ENCODE results near the gene UTS2R.
A peak's percentile ranks its signal among the peaks of the same experiment; 100 is the strongest.
"Not testable (repeated sequence)": the region's sequence is repeated elsewhere in the genome, so short reads cannot be mapped to it uniquely, and the experiment has no call there.

UTS2R gene

DNA sequence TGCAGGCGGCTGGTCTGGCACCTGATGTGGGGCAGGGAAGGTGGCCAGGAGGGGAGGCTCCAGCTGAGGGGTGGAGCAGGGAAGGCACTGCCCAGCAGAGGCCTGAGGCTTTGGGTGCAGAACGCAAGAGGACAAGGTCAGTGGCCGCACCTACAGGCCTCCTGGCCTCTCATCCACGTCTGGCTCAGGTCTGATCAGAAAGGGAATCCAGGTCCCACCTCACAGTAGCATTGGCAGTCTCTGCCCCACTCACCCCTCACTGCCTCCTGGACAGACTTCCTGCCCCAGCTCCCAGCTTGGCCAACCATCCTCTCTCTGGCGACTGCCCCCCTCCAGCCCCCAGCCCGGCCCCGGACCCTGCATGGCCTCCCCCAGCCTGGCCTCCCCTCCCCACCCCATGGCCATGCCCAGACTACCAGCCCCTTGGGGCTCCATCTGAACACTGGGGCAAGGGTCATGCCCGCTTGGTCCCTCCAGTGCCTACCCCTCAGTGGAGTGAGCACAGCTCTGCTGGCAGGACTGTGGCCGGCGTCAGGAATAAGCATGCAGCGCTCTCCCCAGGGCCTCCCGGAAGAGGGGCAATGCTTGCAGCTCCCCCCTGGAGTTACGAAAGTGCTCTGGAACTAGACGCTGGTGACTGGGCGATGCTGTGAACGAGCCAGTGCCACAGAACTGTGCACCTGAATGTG is 4.6 kb downstream of the UTS2R start:
- DNase-seq: no peak

- DNase-seq: not testable (repeated sequence)
Observed at GRCh38 chr17:82377294-82377693, 5.7 kb downstream of the UTS2R start.

GRCh38 chr17:82377924-82378740 is 6.6 kb downstream of the UTS2R start:
- no peak for DNase-seq

DNA sequence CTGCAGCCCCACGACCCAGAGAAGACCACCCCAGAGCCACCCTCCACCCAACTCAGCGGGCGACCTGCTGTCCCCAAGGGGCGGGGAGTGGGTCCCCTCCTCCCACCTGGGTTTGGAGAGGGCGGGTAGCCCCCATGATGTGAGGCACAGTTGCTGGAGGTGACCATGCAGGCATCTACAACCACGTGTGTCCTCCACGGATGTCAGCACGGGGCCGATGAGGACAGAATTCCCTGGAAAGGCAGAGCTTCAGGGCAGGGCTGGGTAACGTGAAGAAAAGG is 7.1 kb downstream of the UTS2R start:
- DNase-seq: no peak

- peak; percentile 43 for DNase-seq
Observed at GRCh38 chr17:82380860-82381702, 9.5 kb downstream of the UTS2R start.

GRCh38 chr17:82381703-82382009 is 10.1 kb downstream of the UTS2R start:
- DNase-seq: not testable (repeated sequence)

DNA sequence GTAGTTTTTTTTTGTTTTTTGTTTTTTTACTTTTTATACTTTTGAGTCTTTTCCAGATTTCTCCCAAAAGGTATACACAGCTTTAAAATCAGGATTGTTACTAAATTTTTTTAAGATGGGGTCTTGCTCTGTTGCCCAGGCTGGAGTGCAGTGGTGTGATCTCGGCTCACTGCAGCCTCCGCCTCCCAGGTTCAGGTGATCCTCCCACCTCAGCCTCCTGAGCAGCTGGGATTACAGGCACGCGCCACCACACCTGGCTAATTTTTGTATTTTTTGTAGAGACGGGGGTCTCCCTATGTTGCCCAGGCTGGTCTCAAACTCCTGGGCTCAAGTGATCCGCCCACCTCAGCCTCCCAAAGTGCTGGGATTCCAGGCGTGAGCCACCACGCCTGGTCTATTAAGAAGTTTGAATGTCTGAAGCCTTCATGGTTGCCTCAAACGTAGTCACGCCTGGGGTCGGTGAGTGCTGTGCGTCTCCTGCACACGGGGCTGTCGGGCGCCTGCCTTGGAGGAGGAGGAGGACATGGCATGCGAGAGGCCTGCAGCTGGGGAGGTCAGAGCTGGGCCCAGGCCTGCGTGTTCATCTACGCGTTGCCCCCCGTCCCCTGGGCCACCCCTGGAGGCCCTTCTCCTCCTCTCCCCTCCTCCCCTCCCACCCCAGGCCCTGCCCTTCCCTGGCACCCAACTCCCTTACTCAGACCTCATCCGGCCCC is 10.8 kb downstream of the UTS2R start:
- not testable (repeated sequence) for DNase-seq

- DNase-seq: no peak
Observed at GRCh38 chr17:82382933-82383255, 11.3 kb downstream of the UTS2R start.

- no peak for DNase-seq
Observed at GRCh38 chr17:82383411-82383810, 11.8 kb downstream of the UTS2R start.

- DNase-seq: no peak
Observed at GRCh38 chr17:82384051-82384729, 12.6 kb downstream of the UTS2R start.

DNA sequence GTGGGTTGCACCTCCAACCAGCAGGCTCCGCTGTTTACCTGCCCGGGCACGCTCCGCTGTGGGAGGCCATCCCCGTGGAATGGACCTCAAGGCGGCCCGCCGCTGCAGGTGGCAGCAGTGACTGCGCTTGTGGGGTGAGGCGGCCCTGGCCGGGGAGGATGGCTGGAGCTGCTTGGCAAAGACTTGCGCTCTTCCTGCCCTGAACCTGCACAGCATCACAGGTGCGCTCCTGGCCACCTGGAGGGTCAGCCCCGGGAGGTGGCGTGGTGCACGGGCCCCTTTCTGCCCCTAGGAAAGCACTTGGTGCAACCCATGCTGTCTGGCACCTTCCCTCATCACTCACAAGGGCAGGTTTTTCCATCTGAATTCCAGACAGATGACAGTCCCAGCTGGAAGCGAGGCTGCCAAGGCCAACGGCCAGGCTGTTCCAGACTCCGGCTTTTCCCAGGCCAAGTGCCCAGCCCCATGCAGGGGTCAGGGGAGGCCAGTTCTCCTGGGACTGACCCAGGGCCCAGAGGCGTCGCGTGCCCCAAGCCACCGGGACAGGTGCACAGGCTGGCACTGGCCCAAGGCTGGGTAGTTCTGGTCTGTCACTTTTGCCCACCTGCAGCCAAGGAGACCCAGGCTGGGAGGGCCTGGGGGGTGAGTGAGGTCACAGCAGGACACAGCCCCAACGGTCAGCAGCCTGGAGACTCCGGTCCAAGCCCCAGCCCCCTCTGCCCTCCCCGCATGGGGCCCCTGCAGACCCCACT is 13.3 kb downstream of the UTS2R start:
- DNase-seq: peak; percentile 77

DNA sequence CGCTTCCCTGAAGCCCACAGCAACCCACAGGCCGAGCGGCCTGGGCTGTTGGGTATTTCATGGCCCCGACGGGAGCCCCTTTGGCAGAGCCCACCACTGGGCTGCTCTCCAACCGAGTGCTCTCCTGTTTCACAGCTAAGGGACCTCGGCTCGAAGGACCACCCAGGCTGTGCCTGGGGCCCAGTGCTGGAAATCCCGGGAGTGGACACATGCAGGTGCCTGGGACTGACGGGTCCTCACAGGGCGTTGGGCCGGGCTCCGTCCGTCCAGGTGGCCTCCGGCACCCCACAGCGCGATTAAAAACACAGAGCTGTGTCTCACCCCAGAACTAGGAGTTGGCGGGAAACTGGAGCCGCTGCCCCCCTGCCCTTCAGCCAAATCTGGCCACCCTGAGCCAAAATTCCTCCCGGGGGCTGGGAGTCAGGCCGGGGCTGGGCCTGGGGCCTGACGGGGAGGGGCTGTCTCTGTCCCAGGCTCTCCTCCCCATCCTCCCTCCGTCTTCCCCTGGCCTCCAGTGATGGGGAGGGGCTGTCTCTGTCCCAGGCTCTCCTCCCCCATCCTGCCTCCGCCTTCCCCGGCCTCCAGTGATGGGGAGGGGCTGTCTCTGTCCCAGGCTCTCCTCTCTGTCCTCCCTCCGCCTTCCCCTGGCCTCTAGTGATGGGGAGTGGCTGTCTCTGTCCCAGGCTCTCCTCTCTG is 14.1 kb downstream of the UTS2R start:
- no peak for DNase-seq

DNA sequence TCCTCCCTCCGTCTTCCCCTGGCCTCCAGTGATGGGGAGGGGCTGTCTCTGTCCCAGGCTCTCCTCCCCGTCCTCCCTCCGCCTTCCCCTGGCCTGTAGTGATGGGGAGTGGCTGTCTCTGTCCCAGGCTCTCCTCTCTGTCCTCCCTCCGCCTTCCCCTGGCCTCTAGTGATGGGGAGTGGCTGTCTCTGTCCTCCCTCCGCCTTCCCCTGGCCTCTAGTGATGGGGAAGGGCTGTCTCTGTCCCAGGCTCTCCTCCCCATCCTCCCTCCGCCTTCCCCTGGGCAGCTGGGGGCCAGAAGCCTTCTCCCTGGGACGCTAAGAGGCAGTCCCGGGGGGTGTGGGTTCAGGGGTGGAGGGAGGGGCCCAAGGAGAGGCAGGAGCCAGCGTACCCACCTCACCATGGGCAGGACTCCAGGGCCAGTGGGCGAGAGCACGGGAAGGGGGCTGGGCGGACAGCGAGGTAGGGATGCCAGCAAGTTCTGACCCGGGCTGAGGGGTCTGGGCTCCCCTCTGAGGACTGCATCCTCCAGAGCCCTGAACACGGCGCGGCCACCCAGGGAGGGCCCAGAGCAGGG is 14.8 kb downstream of the UTS2R start:
- DNase-seq: no peak

DNA sequence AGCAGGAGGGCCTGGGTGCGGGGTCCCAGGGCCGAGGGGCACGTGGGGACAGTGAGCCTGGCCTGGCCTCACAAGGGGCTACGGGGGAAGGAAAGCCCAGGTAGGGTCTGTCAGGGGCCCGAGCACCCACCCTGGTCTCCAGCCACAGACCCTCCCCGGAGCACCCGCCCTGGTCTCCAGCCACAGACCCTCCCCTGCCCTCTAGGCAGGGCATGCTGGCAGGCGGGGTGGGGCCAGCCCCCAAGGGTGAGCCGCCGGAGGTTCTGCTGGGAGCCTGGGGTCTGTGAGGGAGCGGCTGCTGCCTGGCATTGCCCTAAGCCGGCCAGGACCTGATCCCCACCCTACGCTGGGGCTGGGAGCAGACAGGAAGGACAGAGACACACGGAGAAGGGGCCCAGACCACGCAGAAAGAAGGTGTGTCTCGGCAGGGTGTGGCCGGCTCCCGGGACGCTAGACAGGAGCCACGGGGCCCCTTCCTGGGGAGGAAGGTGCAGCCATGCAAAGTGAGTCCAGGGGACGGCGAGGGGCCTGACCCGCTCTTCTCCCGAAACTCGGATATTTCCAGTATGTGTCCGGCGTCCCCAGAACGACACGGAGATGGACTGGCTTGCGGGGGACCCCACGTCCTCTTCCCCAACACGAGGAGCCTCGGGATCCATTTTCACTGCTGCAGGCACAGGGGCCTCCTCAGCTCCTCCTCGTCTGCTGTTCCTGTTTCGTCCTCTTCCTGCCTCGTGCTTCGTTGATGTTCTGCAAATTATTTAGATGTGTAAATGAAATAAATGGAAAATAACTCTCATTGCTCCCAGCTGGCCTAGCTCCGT is 15.5 kb downstream of the UTS2R start:
- DNase-seq: no peak

DNA sequence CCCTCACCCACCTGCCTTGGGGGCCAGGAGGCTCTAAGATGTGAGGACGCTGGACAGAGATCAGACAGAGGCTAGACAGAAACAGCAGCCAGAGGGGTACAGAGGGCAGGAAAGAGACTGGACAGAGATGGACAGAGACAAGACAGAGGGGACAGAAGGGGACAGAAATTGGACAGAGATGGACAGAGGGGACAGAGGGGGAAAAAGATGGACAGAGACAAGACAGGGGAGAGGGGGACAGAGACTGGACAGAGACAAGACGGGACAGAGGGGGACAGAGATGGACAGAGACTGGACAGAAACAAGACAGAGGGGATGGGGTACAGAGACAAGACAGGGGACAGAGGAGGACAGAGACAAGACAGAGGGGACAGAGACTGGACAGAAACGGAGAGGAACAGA is 16.1 kb downstream of the UTS2R start:
- DNase-seq: no peak

DNA sequence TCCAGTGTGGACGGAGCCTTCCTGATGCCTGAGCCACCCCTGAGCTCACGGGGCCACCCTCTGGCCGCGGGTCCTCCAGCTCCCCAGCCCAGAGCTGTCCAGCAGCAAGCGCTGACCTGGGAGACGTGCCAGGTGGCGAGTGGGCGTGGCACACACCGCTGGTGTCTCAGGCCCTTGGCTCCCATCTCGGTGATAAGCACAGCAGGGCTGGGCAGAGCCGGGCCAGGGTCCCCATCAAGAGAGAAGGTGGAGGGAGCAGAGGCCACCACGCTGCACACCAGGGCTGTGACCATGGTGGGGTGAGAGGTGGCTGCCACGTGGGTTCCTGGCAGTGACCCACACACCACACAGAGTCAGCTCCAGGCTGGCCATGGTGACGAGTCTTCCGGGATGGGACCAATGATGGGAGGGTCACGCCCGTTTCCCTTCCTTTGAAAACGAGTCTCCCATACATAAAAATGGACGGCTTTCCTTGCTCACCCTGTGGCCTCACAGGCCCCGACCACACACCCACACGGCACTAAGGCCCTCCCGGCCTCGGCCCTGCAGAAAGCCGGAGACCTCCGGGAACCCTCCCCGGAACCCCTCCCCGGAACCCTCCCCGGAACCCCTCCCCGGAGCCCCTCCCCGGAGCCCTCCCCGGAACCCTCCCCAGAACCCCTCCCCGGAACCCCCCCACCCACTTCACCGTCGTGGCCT is 16.8 kb downstream of the UTS2R start:
- no peak for DNase-seq

GRCh38 chr17:82388922-82389283 is 17.3 kb downstream of the UTS2R start:
- DNase-seq: no peak

DNA sequence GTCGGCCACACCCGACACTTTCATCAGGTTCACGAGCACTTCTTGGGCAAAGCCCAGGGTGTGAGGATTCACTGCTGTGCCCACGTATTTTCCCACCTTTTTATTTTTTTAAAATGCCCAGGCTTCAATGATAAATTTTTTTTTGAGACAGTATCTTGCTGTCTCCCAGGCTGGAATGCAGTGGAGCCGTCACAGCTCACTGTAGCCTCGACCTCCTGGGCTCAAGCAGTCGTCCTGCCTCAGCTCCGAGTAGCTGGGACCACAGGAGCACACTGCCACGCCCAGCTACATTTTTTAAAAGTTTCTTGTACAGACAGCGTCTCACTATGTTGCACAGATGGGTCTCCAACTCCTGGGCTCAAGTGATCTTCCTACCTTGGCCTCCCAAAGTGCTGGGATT is 17.8 kb downstream of the UTS2R start:
- no peak for DNase-seq

DNA sequence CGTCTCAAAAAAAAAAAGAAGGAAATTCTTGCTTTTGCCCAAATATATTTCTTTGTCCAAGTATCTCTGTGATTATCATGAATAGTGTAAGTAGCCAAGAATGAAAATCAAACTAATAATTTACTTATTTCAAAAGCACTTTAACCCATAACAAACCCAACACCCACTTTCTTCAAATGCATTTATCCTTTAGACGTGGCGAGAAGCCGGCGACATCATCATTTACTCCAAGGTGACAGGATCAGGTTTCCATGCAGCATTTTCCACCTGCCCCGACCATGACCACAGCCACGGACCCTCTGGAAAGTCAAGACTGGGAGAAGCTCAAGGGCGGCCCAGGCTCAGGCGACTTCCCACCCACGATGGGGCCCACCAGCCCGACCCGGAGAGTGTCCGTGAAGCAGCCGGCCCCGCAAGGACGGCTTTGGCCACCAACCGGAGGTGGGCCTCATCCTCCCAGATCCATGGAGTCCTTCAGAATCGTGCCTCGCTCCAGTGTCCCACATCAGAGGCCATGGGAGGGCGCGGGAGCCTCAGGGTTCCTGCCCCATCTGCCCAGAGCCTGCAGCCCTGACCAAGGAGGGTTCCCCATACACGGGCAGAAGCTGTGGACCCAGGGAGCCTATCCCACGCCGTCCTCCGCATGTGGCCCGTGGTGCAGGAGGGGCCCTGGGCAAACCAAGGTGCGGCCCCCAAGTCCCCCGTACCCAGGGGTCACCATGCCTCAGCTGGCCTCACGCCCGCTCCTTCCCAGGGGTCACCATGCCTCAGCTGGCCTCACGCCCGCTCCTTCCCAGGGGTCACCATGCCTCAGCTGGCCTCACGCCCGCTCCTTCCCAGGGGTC is 18.7 kb downstream of the UTS2R start:
- DNase-seq: no peak
